GM12878 (cell line): ENCODE measurements around the gene GALNT18. TPM values are rescaled to one million over a fixed set of nuclear protein-coding genes. Genes with fewer than 3 reads are reported as not detected.

ENCODE experiments used
- ATAC-seq: fragments of 200-7000 bp; cut with Tn5 transposase; 3 replicates; pipeline ENCODE4 v1.9.1; 2020; ENCODE audit warnings: mild to moderate bottlenecking, moderate library complexity
- Bru-seq: library from RNA; stranded (reverse); fragments of 400-500 nt; gene quantifications from one replicate; lab custom pipeline; 2021; lab: Mats Ljungman, UMichigan
- BruChase-seq, 2 experiments: library from RNA; stranded (reverse); fragments of 400-500 nt; gene quantifications; one replicate each; lab custom pipeline; 2021; lab: Mats Ljungman, UMichigan
- BruUV-seq: library from RNA; stranded (reverse); fragments of 400-500 nt; replicated peaks from 2 replicates; lab custom pipeline; 2021; lab: Mats Ljungman, UMichigan
- CTCF ChIA-PET: fragments of 300-600 bp; sonication (Branson Sonifier 250); formaldehyde crosslinking; extraction: SDS; loops from one replicate; lab custom pipeline; 2021; ENCODE audit warnings: inconsistent platforms; lab: Yijun Ruan, JAX
- POLR2A ChIA-PET: fragments of 350-600 bp; formaldehyde crosslinking; extraction: SDS; loops from one replicate; lab custom pipeline; 2021; ENCODE audit warnings: inconsistent platforms; lab: Charles Lee
- RAD21 ChIA-PET: fragments of 300-600 bp; sonication (Branson Sonifier 250); formaldehyde crosslinking; loops from one replicate; lab custom pipeline; 2023; ENCODE audit warnings: antibody characterized with exemption; ENCODE audit not compliant: unreplicated experiment; lab: Charles Lee
- SMC1A ChIA-PET: fragments of 300-600 bp; sonication (Branson Sonifier 250); formaldehyde crosslinking; loops from one replicate; lab custom pipeline; 2023; ENCODE audit not compliant: unreplicated experiment, uncharacterized antibody; lab: Charles Lee
- DNase-seq: peaks from one replicate; pipeline ENCODE4 v3.0.0-alpha.2; 2011; ENCODE audit warnings: low read depth, low spot score
- FAIRE-seq: peaks from 3 replicates; lab custom pipeline; 2011; peaks lifted over from hg19 to GRCh38; lab: Jason Lieb, UNC
- H2AFZ ChIP-seq: 2 replicates; pipeline ENCODE4 v1.6.0; 2011; ENCODE audit warnings: low read depth, low read length, control low read depth; ENCODE audit not compliant: control insufficient read depth
- H3K27ac ChIP-seq: 2 replicates; pipeline ENCODE4 v1.5.1; 2011; ENCODE audit warnings: control low read depth; ENCODE audit not compliant: control insufficient read depth, insufficient read depth
- H3K27me3 ChIP-seq, 2 experiments: replicated peaks in 1 of 2; 2 replicates each; pipeline versions ENCODE4 v1.6.0 to v1.6.1; 2011; ENCODE audit warnings: low read length in 1 of 2; ENCODE audit not compliant: control insufficient read depth in 2 of 2, insufficient read depth in 2 of 2
- H3K36me3 ChIP-seq, 2 experiments: 2 replicates each; pipeline ENCODE4 v1.5.1; 2011; ENCODE audit warnings: low read length in 1 of 2; ENCODE audit not compliant: control insufficient read depth in 2 of 2, insufficient read depth in 2 of 2
- H3K4me1 ChIP-seq: 2 replicates; pipeline ENCODE4 v1.6.1; 2011; ENCODE audit warnings: mild to moderate bottlenecking, low read length, moderate library complexity, mixed read lengths; ENCODE audit not compliant: control insufficient read depth, insufficient read depth
- H3K4me2 ChIP-seq: 2 replicates; pipeline ENCODE4 v1.6.0; 2011; ENCODE audit warnings: control low read depth; ENCODE audit not compliant: control insufficient read depth, insufficient read depth
- H3K4me3 ChIP-seq: fragments of 200-600 bp; sonication (generic); 2 replicates; pipeline ENCODE4 v1.5.1; 2016
- H3K79me2 ChIP-seq: 2 replicates; pipeline ENCODE4 v1.6.0; 2011; ENCODE audit warnings: low read length; ENCODE audit not compliant: control insufficient read depth, insufficient read depth
- H3K9ac ChIP-seq: 2 replicates; pipeline ENCODE4 v1.8.0; 2011; ENCODE audit warnings: low read length, control low read depth, mixed read lengths; ENCODE audit not compliant: control insufficient read depth, insufficient read depth
- H3K9me3 ChIP-seq: replicated peaks from 3 replicates; pipeline ENCODE4 v1.5.1; 2011; ENCODE audit warnings: mild to moderate bottlenecking, low read length; ENCODE audit not compliant: control insufficient read depth, insufficient read depth
- H4K20me1 ChIP-seq: 2 replicates; pipeline ENCODE4 v1.6.0; 2011; ENCODE audit not compliant: control insufficient read depth, insufficient read depth
- ASH2L ChIP-seq: fragments of 300-600, 200-600 bp; sonication (generic); IDR thresholded peaks from 2 replicates; pipeline ENCODE4 v1.6.1; 2017; ENCODE audit warnings: low read depth, mild to moderate bottlenecking, borderline replicate concordance
- BCL3 ChIP-seq: IDR thresholded peaks from 2 replicates; pipeline ENCODE4 v1.6.1; 2011; ENCODE audit warnings: borderline replicate concordance, low read depth, mild to moderate bottlenecking, moderate library complexity, low read length; ENCODE audit not compliant: insufficient read depth, poor library complexity, severe bottlenecking
- HDAC6 ChIP-seq: fragments of 200-600 bp; sonication (generic); IDR thresholded peaks from one replicate; pipeline ENCODE4 v1.8.0; 2017; ENCODE audit warnings: antibody characterized with exemption; ENCODE audit not compliant: unreplicated experiment
- LARP7 ChIP-seq: fragments of 450-650 bp; IDR thresholded peaks from 2 replicates; pipeline ENCODE4 v1.6.1; 2017; ENCODE audit warnings: mild to moderate bottlenecking
- NBN ChIP-seq: fragments of 450-650 bp; IDR thresholded peaks from 2 replicates; pipeline ENCODE4 v1.6.1; 2016
- POLR2AphosphoS5 ChIP-seq: IDR thresholded peaks from 2 replicates; pipeline ENCODE4 v1.6.1; 2011; ENCODE audit warnings: mild to moderate bottlenecking, low read length, inconsistent platforms
- RAD21 ChIP-seq: IDR thresholded peaks from 2 replicates; pipeline ENCODE4 v1.6.1; 2011; ENCODE audit warnings: mild to moderate bottlenecking, low read depth, low read length, moderate library complexity; ENCODE audit not compliant: insufficient read depth
- RUNX3 ChIP-seq: IDR thresholded peaks from 2 replicates; pipeline ENCODE4 v1.6.1; 2012; ENCODE audit warnings: low read length, inconsistent platforms
- SUPT20H ChIP-seq: IDR thresholded peaks from 2 replicates; pipeline ENCODE4 v1.6.1; 2011; ENCODE audit warnings: low read depth, mild to moderate bottlenecking, low read length, moderate library complexity, borderline replicate concordance; ENCODE audit not compliant: control insufficient read depth
- ZNF622 ChIP-seq: fragments of 450-650 bp; IDR thresholded peaks from 2 replicates; pipeline ENCODE4 v1.6.1; 2017; ENCODE audit warnings: mild to moderate bottlenecking, inconsistent platforms
- WGBS: methylation state at CpG from one replicate; pipeline ENCODE4 v1.1.6; 2016; ENCODE audit warnings: low lambda C conversion rate; ENCODE audit not compliant: insufficient replicate concordance, insufficient coverage; ENCODE audit errors: missing lambda C conversion rate; 5-methylcytosine and 5-hydroxymethylcytosine counted together
- in situ Hi-C: fragments of 300-500 bp; cut with MboI; formaldehyde crosslinking; loops from 9 replicates; pipeline ENCODE4 v1.14.3; 2018; ENCODE audit warnings: mixed read lengths
- intact Hi-C: fragments of 100-400 bp; cut with micrococcal nuclease; formaldehyde crosslinking; loops from one replicate; pipeline ENCODE4 v1.14.2; 2022; ENCODE audit not compliant: unreplicated experiment
- long read RNA-seq, 2 experiments: library from polyadenylated mRNA; unstranded; transcript quantifications; one replicate each; pipeline ENCODE4 v2.0.0, GENCODE V29; 2019 to 2020
- polyA minus RNA-seq, 3 experiments: library from RNA; depleted of rRNA, polyadenylated mRNA; stranded (reverse); fragments of >200 nt; gene quantifications; 2 replicates each; pipeline ENCODE4 v1.2.3, GENCODE V29; 2011
- polyA plus RNA-seq, 11 experiments: library from polyadenylated mRNA; depleted of rRNA in 4 of 11; unstranded in 6 of 11; stranded (reverse) in 5 of 11; fragments of >200 nt; fragmentation: Nextera tagmentation in 4 of 11; fragmentation: Illumina TruSeq in 1 of 11; extraction: Ambion mirVana in 4 of 11; extraction: Trizol in 1 of 11; gene quantifications; 1 replicate in 1 of 11; 2 replicates in 10 of 11; pipeline versions ENCODE4 v1.2.1 to v1.2.3, GENCODE V29; 2011 to 2016; ENCODE audit warnings: inconsistent platforms in 2 of 11, missing spikeins in 2 of 11, low read depth in 1 of 11
- total RNA-seq, 4 experiments: library from RNA; depleted of rRNA in 3 of 4; stranded (reverse); fragments of >200 nt in 3 of 4; fragmentation: Illumina TruSeq in 1 of 4; extraction: Trizol in 1 of 4; gene quantifications; 2 replicates each; pipeline versions ENCODE4 v1.2.1 to v1.2.3, GENCODE V29; 2013 to 2021
- TF ChIP-seq, protein P1 (sequence below): IDR thresholded peaks from 2 replicates; pipeline ENCODE4 v1.6.1; 2012; ENCODE audit warnings: low read depth, low read length, improper control_type of control experiment
- TF ChIP-seq, protein P2 (sequence below): fragments of 150-350 bp; IDR thresholded peaks from 2 replicates; pipeline ENCODE4 v1.6.1; 2014; ENCODE audit warnings: mild to moderate bottlenecking, low read depth, low read length

The GALNT18 gene
- 64.7 and 65.5 TPM in 2 replicates for total RNA-seq (2013; cell fraction: nucleolus; rRNA removed)
- 10.5 and 10.6 TPM in 2 replicates for total RNA-seq (2014; rRNA removed)
- total RNA-seq (2014; rRNA removed; fragmentation: Illumina TruSeq; extraction: Trizol), result 5.0 and 5.3 TPM in 2 replicates
- 7.0 and 7.9 TPM in 2 replicates for total RNA-seq (2021)
- 2.1 TPM for polyA plus RNA-seq (2011; ENCODE audit: low read depth)
- 8.4 and 14.2 TPM in 2 replicates for polyA plus RNA-seq (2011; rRNA removed)
- 18.5 and 20.2 TPM in 2 replicates for polyA plus RNA-seq (2011; cell fraction: cytosol; rRNA removed)
- 17.3 and 18.2 TPM in 2 replicates for polyA plus RNA-seq (2011; cell fraction: nucleus; rRNA removed)
- polyA plus RNA-seq (2012), result 4.6 and 7.8 TPM in 2 replicates
- 1.1 and 3.5 TPM in 2 replicates for polyA plus RNA-seq (2014; fragmentation: Illumina TruSeq; extraction: Trizol)
- polyA plus RNA-seq (2014; fragmentation: Nextera tagmentation; extraction: Ambion mirVana), result 1 to 10 TPM; 1.2 to 2.0 TPM
- 5.7 and 8.0 TPM in 2 replicates for polyA plus RNA-seq (2014; rRNA removed)
- polyA plus RNA-seq (2016; fragmentation: Nextera tagmentation; extraction: Ambion mirVana), result 1 to 10 TPM; 7.7 to 8.5 TPM
- 20.5 and 28.1 TPM in 2 replicates for polyA minus RNA-seq (2011; rRNA and poly(A)+ RNA removed)
- 2.8 and 4.7 TPM in 2 replicates for polyA minus RNA-seq (2011; cell fraction: cytosol; rRNA and poly(A)+ RNA removed)
- polyA minus RNA-seq (2011; cell fraction: nucleus; rRNA and poly(A)+ RNA removed), result 33.4 and 56.9 TPM in 2 replicates
- percentile 62 among the genes with signal in this experiment for Bru-seq, nascent RNA
- BruChase-seq, experiment 1, labeled RNA remaining after a 6-hour chase, result percentile 51 among the genes with signal in this experiment
- BruChase-seq, experiment 2, labeled RNA remaining after a 2-hour chase, result percentile 52 among the genes with signal in this experiment
- long read RNA-seq, experiment 1, transcript GALNT18-201 (11 exons, 2,504 nt), result major isoform, 14 of 27 reads
- long read RNA-seq, experiment 1, partial matches to known transcripts, result 3 of 27 reads
- long read RNA-seq, experiment 1, other reads (novel, unspliced or antisense), result 10 of 27 reads
- long read RNA-seq, experiment 2, transcript GALNT18-201 (11 exons, 2,504 nt), result major isoform, 32 of 55 reads
- long read RNA-seq, experiment 2, partial matches to known transcripts, result 3 of 55 reads
- long read RNA-seq, experiment 2, other reads (novel, unspliced or antisense), result 20 of 55 reads

DNA sequence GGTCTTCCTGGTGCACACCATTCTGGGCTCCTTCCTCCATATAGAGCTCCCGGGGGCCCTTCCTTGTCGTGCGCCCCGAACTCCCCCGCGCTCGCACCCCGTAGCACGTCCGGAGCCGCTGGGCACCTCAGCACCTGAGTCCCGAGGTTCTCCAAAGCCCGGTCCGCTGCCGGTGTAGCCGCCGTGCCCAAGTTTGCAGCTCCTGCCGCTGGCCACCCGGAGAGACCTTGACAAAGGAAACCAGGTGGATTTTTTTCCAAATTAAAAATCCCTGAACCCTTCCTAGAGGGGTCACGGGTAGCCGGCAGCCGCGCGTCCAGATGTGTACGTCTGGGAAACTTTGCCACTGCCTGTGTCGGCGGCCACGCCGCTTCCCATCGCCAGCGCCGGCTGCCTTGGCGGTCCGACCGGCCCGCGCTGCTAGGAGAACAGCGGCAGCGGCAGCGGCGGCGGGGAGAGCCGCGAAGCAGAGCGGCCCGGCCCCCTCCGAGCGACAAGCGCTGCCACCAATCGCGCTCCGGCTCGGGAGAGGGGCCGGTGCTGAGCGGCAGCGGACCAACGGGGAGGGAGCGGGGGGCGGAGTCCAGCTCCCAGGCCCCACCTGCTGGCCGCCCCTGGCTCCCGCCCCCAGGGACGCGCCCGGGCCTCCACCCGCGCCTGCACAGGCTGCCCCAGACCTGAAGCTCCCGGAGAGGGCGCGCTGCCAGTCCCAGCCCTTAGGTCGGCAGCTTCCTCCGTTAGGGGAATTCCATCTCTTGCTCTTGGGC lies at the start of gene GALNT18:
Gene GALNT18, minus strand, starts transcription at position 433 of the 767 bp plus-strand sequence.
- Histone ChIP-seq H3K27me3 (no peaks in the 10 kb centered on the region; a peak in 1 of 4 replicates), H3K9me3 (no peaks in the 10 kb centered on the region), H3K36me3 (no peaks in the 10 kb centered on the region), H3K4me2 (peak within 1 kb of the TSS; percentile 88), H3K4me1 (no peaks in the 10 kb centered on the region; the same call in 1 of the 2 replicates), H2AFZ (peak within 1 kb of the TSS; percentile 86), H3K79me2 (peaks cover 48% of the 10 kb centered on the region), H3K4me3 (peak within 1 kb of the TSS; percentile 88), H3K27ac (peak within 1 kb of the TSS; percentile 41), H3K9ac (peak within 1 kb of the TSS; percentile 65), H4K20me1 (no peaks in the 10 kb centered on the region)
- ChIA-PET CTCF (interaction anchor here (0.6 to 2.6 kb wide), 9 partner anchors 12 to 622 kb away, joined by 3 to 10 read pairs (median 3); no protein-coding TSS in a partner anchor), POLR2A (interaction anchor here (0.7 to 1.4 kb wide), 3 partner anchors 9 to 812 kb away, joined by 3 to 4 read pairs (median 4); partner anchors contain the start of gene EIF4G2), RAD21 (interaction anchor here (1.4 to 1.7 kb wide), 6 partner anchors 41 to 586 kb away, joined by 3 to 8 read pairs (median 4); no protein-coding TSS in a partner anchor), SMC1A (interaction anchor here (0.6 to 2.3 kb wide), 6 partner anchors 13 to 586 kb away, joined by 3 to 5 read pairs (median 3); no protein-coding TSS in a partner anchor)
- peak; percentile 23 for FAIRE-seq
- whole genome bisulfite sequencing, result 1% methylated on average over 67 of the region's 71 CpGs
- intact Hi-C loops (loop anchor here (5.0 kb wide), 1 partner anchor 166 kb away; no protein-coding TSS in a partner anchor), in situ Hi-C loops (no loop called here)
- TSS peak; percentile 70 for BruUV-seq
- peak; percentile 94 for ATAC-seq
- DNase-seq, result peak; percentile 68
- no peak for TF ChIP-seq RUNX3
- TF ChIP-seq ASH2L, result no peak
- TF ChIP-seq NBN, result no peak
- no peak for TF ChIP-seq BCL3
- TF ChIP-seq, protein P1, sequence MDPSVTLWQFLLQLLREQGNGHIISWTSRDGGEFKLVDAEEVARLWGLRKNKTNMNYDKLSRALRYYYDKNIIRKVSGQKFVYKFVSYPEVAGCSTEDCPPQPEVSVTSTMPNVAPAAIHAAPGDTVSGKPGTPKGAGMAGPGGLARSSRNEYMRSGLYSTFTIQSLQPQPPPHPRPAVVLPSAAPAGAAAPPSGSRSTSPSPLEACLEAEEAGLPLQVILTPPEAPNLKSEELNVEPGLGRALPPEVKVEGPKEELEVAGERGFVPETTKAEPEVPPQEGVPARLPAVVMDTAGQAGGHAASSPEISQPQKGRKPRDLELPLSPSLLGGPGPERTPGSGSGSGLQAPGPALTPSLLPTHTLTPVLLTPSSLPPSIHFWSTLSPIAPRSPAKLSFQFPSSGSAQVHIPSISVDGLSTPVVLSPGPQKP, result no peak
- no peak for TF ChIP-seq HDAC6
- no peak for TF ChIP-seq RAD21
- TF ChIP-seq POLR2AphosphoS5, result 0 out of 2 replicates have a peak, but pooled peaks have one; percentile 34
- no peak for TF ChIP-seq SUPT20H
- no peak for TF ChIP-seq ZNF622
- TF ChIP-seq LARP7, result no peak; the same call in 1 of the 2 replicates
- TF ChIP-seq, protein P2, sequence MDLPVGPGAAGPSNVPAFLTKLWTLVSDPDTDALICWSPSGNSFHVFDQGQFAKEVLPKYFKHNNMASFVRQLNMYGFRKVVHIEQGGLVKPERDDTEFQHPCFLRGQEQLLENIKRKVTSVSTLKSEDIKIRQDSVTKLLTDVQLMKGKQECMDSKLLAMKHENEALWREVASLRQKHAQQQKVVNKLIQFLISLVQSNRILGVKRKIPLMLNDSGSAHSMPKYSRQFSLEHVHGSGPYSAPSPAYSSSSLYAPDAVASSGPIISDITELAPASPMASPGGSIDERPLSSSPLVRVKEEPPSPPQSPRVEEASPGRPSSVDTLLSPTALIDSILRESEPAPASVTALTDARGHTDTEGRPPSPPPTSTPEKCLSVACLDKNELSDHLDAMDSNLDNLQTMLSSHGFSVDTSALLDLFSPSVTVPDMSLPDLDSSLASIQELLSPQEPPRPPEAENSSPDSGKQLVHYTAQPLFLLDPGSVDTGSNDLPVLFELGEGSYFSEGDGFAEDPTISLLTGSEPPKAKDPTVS, result no peak
